ENCODE data around the gene IL17D. TPM values are rescaled to one million over a fixed set of nuclear protein-coding genes. Genes with fewer than 3 reads are reported as not detected.

Gene IL17D
- total and polyA plus RNA-seq, 3 donors from 2014 or later = 1.6 to 5.3 (median 4.8) TPM

DNA sequence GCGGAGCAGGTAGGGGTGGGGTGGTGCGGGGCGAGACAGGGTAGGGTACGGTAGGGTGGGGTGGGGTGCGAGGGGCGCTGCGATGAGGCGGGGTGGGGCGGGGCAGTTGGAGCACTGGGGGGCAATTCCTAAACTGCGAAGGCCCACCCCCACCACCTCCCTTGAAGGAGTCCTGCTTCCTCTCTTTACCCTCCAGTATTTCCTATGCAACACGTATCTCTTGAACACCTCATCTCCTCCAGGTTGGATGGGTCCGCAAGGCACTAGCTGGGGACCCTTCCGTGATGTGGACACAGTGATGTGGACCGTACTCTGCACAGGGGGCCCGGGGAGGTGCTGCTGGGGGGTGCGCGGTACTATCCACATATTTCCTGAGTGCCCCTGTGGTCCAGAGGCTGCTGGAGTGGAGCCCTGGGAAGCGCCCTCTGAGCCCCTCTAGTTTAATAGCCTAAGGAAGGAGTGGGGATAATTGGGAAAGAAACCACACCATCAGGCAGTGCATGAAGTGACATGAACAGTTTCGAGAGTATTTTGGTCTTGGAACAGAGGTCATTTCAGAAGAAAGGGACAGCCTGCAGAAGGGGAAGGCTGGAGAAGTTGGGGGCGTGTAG is 1.1 kb downstream of the IL17D start:
- Histone ChIP-seq H3K4me1 (peaks cover 3% of the 10 kb centered on the region), H3K36me3 (ENCODE audit: low read depth, missing control alignments) (no peaks in the 10 kb centered on the region), H3K27me3 (no peaks in the 10 kb centered on the region), H3K9me3 (no peaks in the 10 kb centered on the region), H3K27ac (peak overlapping the region in 1 of 2 donors; percentile 66), H3K4me3 (peak overlapping the region; percentile 39 to 62)
- DNase-seq = no peak
- intact Hi-C loops (cut with DNase I; ENCODE audit: low total_unique reads) = no loop called here
- WGBS, 2 donors = 18 to 24% methylated on average over 5 to 17 of the region's 20 CpGs
- TF ChIP-seq, protein P1, sequence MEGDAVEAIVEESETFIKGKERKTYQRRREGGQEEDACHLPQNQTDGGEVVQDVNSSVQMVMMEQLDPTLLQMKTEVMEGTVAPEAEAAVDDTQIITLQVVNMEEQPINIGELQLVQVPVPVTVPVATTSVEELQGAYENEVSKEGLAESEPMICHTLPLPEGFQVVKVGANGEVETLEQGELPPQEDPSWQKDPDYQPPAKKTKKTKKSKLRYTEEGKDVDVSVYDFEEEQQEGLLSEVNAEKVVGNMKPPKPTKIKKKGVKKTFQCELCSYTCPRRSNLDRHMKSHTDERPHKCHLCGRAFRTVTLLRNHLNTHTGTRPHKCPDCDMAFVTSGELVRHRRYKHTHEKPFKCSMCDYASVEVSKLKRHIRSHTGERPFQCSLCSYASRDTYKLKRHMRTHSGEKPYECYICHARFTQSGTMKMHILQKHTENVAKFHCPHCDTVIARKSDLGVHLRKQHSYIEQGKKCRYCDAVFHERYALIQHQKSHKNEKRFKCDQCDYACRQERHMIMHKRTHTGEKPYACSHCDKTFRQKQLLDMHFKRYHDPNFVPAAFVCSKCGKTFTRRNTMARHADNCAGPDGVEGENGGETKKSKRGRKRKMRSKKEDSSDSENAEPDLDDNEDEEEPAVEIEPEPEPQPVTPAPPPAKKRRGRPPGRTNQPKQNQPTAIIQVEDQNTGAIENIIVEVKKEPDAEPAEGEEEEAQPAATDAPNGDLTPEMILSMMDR (IDR thresholded peaks at IDR 0.05) = no peak
- TF ChIP-seq POLR2A (IDR thresholded peaks at IDR 0.05) = no peak

DNA sequence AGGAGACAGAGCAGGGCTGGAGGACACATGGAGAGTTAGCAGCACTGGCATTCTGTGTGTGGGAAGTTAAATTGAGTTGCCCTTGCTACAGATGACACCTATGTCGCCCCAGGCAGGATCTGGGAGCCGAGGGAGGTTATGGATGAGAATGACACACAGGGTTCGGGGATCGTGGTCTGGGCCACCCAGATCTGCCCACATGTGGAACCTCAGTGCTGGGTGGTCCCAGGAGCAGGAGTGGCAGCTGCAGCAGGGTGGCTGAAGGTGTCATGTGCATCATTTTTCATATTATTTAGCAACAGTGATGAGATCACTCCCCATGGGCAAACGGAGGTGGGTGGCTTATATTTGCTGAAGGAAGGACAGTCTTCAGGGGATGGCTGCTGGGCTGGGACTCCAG is 3.2 kb downstream of the IL17D start:
- no peaks in the 10 kb centered on the region for H3K9me3 ChIP-seq
- peaks cover 3% of the 10 kb centered on the region for H3K4me1 ChIP-seq
- no peak for TF ChIP-seq POLR2A (IDR thresholded peaks at IDR 0.05)
- TF ChIP-seq, protein P1 (IDR thresholded peaks at IDR 0.05) = no peak
- DNase-seq = no peak
- intact Hi-C loops (cut with DNase I; ENCODE audit: low total_unique reads) = no loop called here
- 92 to 98% methylated on average over 4 to 5 of the region's 5 CpGs for WGBS, 2 donors
- no peak overlapping the region for H3K27ac ChIP-seq
- no peak overlapping the region for H3K4me3 ChIP-seq
- H3K27me3 ChIP-seq = no peaks in the 10 kb centered on the region
- no peaks in the 10 kb centered on the region for H3K36me3 ChIP-seq (ENCODE audit: low read depth, missing control alignments)

DNA sequence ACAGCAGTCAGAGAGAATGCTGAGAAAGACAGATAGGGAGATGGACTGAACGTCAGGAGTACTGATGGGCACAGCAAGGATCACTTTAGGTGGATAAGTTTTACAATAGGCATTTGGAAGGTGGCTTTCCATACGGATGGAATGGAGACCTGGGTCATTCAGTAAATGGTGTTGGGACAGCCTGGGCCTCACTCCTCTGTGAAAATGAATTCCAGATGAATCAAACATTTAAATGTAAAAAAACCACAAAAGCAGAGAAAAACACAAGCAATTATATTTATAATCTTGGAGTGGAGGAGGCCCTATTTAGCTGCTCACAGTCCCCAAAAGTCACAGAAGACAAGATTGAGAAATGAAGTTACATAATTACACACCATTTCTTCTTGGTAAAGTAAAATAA is 4.7 kb downstream of the IL17D start:
- Histone ChIP-seq H3K4me1 (peaks cover 5% of the 10 kb centered on the region), H3K27me3 (no peaks in the 10 kb centered on the region), H3K27ac (no peak overlapping the region), H3K4me3 (no peak overlapping the region), H3K9me3 (no peaks in the 10 kb centered on the region), H3K36me3 (ENCODE audit: low read depth, missing control alignments) (no peaks in the 10 kb centered on the region)
- 77 to 79% methylated on average over 2 of the region's 2 CpGs for WGBS, 2 donors
- intact Hi-C loops (cut with DNase I; ENCODE audit: low total_unique reads) = no loop called here
- DNase-seq = no peak
- TF ChIP-seq, protein P1 (IDR thresholded peaks at IDR 0.05) = no peak
- no peak for TF ChIP-seq POLR2A (IDR thresholded peaks at IDR 0.05)

DNA sequence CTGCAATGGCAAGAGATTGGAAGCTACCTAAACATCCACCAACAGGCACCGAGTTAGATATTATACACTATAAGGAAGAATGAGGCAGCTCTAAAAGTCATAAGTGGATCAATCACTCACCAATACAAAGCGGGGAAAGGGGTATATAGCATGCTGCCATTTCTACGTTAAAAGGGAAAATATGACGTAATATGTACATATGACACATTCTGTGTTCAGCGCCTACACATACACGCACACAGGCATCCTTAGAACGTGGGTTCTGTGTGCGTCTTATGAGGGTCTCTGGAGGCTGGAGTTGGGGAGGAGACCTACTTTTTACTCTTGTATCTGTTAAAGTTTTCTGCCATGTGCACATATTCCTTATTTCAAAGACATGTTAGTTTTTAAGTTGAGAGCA is 5.9 kb downstream of the IL17D start:
- H3K27me3 ChIP-seq = no peaks in the 10 kb centered on the region
- H3K4me3 ChIP-seq = no peak overlapping the region
- no peaks in the 10 kb centered on the region for H3K36me3 ChIP-seq (ENCODE audit: low read depth, missing control alignments)
- TF ChIP-seq, protein P1 (IDR thresholded peaks at IDR 0.05) = no peak
- TF ChIP-seq POLR2A (IDR thresholded peaks at IDR 0.05) = no peak
- H3K27ac ChIP-seq = no peak overlapping the region
- intact Hi-C loops (cut with DNase I; ENCODE audit: low total_unique reads) = no loop called here
- no peaks in the 10 kb centered on the region for H3K9me3 ChIP-seq
- WGBS, 2 donors = 89 to 91% methylated on average over 8 of the region's 8 CpGs
- H3K4me1 ChIP-seq = peaks cover 10% of the 10 kb centered on the region
- DNase-seq = no peak

DNA sequence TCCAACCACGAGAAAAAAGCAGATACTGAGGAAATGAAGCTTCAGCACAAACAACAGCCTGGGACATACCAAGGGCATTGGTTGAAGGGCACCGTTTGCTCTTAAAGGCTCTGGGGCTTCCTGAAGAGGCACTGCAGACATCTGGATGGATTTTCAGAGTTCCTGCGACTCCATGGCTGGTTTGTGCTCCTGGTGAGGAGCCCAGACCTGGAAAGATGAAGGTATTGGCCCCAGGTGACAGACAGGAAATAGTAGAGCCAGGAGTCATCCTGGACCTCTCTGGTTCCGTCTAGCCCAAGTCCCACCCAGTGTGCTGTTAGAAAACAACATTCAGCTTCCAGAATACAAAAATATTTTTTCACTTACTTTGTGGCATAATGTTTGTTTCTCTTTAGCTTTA is 6.3 kb downstream of the IL17D start:
- Histone ChIP-seq H3K4me1 (peaks cover 11% of the 10 kb centered on the region), H3K36me3 (ENCODE audit: low read depth, missing control alignments) (no peaks in the 10 kb centered on the region), H3K4me3 (no peak overlapping the region), H3K9me3 (no peaks in the 10 kb centered on the region), H3K27me3 (no peaks in the 10 kb centered on the region), H3K27ac (no peak overlapping the region)
- DNase-seq = no peak
- intact Hi-C loops (cut with DNase I; ENCODE audit: low total_unique reads) = loop anchor here (10.0 kb wide), 2 partner anchors 105 to 215 kb away; no protein-coding TSS in a partner anchor
- TF ChIP-seq, protein P1 (IDR thresholded peaks at IDR 0.05) = no peak
- no peak for TF ChIP-seq POLR2A (IDR thresholded peaks at IDR 0.05)
- WGBS, 2 donors = 52 to 54% methylated on average over 4 of the region's 4 CpGs
